DOHH2 (cell line): ENCODE measurements around the gene PRR30.

Experiments
- EZH2phosphoT487 ChIP-seq: fragments of 200-600 bp; sonication (generic); IDR thresholded peaks from 2 replicates; pipeline ENCODE4 v1.6.1; 2017; ENCODE audit warnings: borderline replicate concordance, mild to moderate bottlenecking, antibody characterized with exemption, low read length, moderate library complexity, mixed read lengths
- TF ChIP-seq, protein P1 (sequence below): fragments of 200-600 bp; sonication (generic); IDR thresholded peaks from one replicate; pipeline ENCODE4 v1.5.1; 2014; ENCODE audit warnings: antibody characterized with exemption, mild to moderate bottlenecking, low read depth, low read length; ENCODE audit not compliant: poor library complexity, severe bottlenecking

DNA sequence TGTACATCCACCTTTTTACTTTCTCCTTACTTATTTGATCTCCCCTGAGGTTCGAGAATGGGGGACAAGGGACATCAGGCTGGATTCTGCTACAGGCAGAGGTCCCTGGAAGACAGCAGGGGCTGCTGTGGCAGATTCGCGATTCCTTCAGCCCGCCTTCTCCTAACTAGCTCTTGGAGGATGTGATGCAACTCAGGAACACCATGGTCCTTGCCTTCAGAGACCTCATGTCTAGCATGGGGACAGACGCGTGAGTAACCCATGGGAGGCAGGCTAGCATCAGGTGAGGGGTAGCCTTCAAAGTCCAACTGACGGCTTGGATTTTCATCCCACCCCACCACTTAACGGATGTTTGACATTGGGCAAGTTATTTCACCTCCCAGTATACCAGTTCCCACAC lies 8.7 kb upstream of the PRR30 start:
- TF ChIP-seq, protein P1, sequence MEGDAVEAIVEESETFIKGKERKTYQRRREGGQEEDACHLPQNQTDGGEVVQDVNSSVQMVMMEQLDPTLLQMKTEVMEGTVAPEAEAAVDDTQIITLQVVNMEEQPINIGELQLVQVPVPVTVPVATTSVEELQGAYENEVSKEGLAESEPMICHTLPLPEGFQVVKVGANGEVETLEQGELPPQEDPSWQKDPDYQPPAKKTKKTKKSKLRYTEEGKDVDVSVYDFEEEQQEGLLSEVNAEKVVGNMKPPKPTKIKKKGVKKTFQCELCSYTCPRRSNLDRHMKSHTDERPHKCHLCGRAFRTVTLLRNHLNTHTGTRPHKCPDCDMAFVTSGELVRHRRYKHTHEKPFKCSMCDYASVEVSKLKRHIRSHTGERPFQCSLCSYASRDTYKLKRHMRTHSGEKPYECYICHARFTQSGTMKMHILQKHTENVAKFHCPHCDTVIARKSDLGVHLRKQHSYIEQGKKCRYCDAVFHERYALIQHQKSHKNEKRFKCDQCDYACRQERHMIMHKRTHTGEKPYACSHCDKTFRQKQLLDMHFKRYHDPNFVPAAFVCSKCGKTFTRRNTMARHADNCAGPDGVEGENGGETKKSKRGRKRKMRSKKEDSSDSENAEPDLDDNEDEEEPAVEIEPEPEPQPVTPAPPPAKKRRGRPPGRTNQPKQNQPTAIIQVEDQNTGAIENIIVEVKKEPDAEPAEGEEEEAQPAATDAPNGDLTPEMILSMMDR, result no peak
- no peak for TF ChIP-seq EZH2phosphoT487
